ENCODE data around the gene CAV1. TPM values are rescaled to one million over a fixed set of nuclear protein-coding genes. Genes with fewer than 3 reads are reported as not detected.
A peak's percentile ranks its signal among the peaks of the same experiment; 100 is the strongest.

Gene CAV1
- total RNA-seq, 1 donor from 2014 or later: 157 TPM

DNA sequence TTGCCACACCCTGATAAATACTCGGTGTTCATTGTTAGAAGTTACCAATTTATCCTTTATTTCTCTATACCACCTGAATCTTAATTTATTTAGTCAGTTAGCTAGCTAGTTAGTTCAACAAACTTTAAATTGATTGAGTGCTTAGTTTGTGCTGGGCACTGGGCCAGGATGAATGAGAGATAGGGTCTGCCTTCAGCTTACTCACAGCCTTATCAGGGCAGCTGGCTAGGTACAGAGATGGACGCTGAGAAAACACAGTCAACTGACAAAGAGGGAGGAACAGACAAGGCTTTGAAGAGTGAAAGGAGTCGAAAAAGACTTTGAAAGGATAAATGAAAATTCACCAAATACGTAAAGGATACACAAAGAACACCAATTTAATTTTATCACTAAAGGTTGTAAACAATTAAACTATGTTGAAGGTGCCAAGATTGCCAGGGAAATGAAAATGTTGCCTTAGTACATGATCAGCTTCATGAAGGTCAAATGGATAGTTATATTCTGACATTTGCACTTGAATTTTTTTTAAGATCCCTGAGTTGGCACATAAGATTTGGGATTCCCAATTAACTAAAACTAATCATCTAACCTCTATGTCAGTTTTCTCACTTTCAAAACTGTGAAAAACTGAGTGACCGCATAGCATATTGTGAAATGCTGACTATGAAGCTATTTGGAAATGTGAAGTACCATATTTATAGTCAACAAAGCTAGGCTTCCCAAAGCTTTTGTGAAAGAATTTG lies 23.2 kb upstream of the CAV1 start:
- Histone ChIP-seq H3K36me3 (ENCODE audit: control insufficient read depth, insufficient read depth, low read length) (peaks cover 4% of the 10 kb centered on the region), H3K27me3 (ENCODE audit: control insufficient read depth, insufficient read depth, low read length) (no peaks in the 10 kb centered on the region), H3K4me3 (ENCODE audit: low read depth, low read length) (peak overlapping the region; percentile 93)
- TF ChIP-seq, protein P1, sequence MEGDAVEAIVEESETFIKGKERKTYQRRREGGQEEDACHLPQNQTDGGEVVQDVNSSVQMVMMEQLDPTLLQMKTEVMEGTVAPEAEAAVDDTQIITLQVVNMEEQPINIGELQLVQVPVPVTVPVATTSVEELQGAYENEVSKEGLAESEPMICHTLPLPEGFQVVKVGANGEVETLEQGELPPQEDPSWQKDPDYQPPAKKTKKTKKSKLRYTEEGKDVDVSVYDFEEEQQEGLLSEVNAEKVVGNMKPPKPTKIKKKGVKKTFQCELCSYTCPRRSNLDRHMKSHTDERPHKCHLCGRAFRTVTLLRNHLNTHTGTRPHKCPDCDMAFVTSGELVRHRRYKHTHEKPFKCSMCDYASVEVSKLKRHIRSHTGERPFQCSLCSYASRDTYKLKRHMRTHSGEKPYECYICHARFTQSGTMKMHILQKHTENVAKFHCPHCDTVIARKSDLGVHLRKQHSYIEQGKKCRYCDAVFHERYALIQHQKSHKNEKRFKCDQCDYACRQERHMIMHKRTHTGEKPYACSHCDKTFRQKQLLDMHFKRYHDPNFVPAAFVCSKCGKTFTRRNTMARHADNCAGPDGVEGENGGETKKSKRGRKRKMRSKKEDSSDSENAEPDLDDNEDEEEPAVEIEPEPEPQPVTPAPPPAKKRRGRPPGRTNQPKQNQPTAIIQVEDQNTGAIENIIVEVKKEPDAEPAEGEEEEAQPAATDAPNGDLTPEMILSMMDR (IDR thresholded peaks at IDR 0.05; ENCODE audit: insufficient read depth, low read length, severe bottlenecking): no peak
- peak; percentile 69 for DNase-seq (ENCODE audit: low read depth)
- FAIRE-seq: no peak

DNA sequence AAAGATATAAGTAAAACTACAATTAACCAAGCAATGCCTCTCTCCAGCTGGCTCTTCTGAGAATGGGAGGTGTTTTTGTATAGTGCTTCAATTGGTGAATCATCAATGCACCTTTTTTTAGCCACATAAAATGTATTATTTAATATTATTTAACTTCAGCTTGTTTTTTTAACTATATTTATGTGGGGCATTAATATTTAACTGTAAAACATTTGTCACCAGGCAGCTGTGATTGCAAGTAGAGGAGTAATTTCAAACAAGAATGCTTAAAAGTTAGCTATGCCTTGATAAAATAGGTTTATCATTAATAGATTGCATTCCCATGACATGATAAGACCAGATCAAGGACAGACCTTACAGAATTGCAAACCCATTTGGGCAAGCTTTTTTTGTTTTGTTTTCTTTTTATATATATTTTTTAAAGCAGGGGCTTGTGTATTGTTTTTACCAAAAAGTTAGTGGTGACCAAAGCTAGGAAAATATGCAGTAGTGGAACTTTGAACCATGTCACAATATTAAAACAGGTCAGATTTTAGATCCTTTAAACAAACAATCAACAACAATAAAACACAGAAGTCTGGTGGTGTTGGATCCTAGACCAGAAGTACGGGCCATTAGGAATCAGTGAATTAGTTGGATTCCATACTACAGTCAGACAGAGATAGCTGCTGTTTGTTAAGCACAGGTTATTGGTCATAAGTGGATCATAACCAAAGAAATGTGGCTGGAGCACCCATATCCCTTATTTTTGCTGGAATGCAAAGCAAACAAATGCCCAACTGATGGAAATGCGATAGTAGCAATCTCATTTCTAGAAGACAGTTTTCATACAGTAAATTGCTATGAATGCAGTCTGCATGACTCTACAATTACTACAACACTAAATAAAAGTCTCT lies 22.4 kb upstream of the CAV1 start:
- DNase-seq (ENCODE audit: low read depth): no peak
- H3K27me3 ChIP-seq (ENCODE audit: control insufficient read depth, insufficient read depth, low read length): no peaks in the 10 kb centered on the region
- TF ChIP-seq, protein P1 (IDR thresholded peaks at IDR 0.05; ENCODE audit: insufficient read depth, low read length, severe bottlenecking): no peak
- FAIRE-seq: no peak
- H3K36me3 ChIP-seq (ENCODE audit: control insufficient read depth, insufficient read depth, low read length): peaks cover 4% of the 10 kb centered on the region
- no peak overlapping the region for H3K4me3 ChIP-seq (ENCODE audit: low read depth, low read length)

DNA sequence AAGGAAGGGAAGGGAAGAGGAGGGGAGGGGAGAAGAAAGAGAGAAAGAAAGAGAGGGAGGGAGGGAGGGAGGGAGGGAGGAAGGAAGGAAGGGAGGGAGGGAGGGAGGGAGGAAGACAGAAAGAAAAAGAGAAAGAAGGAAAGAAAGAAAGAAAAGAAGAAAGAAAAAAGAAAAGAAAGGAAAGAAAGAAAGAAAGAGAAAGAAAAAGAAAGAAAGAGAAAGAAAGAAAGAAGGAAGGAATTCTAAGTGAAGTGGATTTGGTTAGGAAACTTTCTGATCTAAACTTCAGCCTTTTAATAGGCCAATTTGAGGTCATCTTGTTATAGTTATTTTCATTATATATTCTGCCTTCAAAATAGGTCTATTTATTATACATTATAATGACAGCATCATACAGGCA lies 21.0 kb upstream of the CAV1 start:
- TF ChIP-seq, protein P1 (IDR thresholded peaks at IDR 0.05; ENCODE audit: insufficient read depth, low read length, severe bottlenecking): no peak
- Histone ChIP-seq H3K27me3 (ENCODE audit: control insufficient read depth, insufficient read depth, low read length) (no peaks in the 10 kb centered on the region), H3K36me3 (ENCODE audit: control insufficient read depth, insufficient read depth, low read length) (peaks cover 4% of the 10 kb centered on the region), H3K4me3 (ENCODE audit: low read depth, low read length) (no peak overlapping the region)
- FAIRE-seq: no peak
- DNase-seq (ENCODE audit: low read depth): no peak

DNA sequence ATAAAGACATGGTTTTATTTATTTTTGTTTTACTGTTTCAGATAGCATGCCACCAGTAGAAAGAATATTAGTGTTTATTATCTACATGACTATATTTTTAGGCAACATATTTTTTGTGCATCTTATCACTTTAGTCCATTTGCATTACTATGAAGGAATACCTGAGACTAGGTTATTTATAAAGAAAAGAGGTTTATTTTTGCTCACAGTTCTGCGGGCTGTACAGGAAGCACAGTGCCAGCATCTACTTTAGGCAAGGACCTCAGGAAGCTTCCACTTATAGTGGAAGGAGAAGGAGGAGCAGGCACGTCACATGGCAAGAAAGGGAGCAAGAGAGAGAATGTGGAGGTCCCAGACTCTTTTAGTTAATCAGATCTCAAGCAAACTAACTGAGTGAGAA lies 19.6 kb upstream of the CAV1 start:
- Histone ChIP-seq H3K36me3 (ENCODE audit: control insufficient read depth, insufficient read depth, low read length) (peaks cover 4% of the 10 kb centered on the region), H3K27me3 (ENCODE audit: control insufficient read depth, insufficient read depth, low read length) (no peaks in the 10 kb centered on the region), H3K4me3 (ENCODE audit: low read depth, low read length) (no peak overlapping the region)
- FAIRE-seq: no peak
- no peak for DNase-seq (ENCODE audit: low read depth)
- TF ChIP-seq, protein P1 (IDR thresholded peaks at IDR 0.05; ENCODE audit: insufficient read depth, low read length, severe bottlenecking): no peak

DNA sequence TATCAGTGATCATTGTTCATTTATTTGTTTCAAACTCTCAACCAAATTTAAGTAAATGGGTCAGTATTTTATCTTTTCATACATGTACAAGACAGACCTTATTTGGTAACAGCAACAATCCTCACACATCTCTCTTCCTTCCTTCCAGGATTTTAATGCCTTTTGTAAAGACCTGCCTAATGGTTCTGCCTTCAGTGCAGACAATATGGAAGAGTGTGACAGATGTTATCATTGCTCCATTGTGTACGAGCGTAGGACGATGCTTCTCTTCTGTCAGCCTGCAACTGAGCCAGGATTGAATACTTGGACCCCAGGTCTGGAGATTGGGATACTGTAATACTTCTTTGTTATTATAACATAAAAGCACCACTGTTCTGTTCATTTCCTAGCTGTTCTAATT lies 19.0 kb upstream of the CAV1 start:
- FAIRE-seq (no peak), DNase-seq (ENCODE audit: low read depth) (no peak)
- TF ChIP-seq, protein P1 (IDR thresholded peaks at IDR 0.05; ENCODE audit: insufficient read depth, low read length, severe bottlenecking): no peak
- no peak overlapping the region for H3K4me3 ChIP-seq (ENCODE audit: low read depth, low read length)
- H3K36me3 ChIP-seq (ENCODE audit: control insufficient read depth, insufficient read depth, low read length): peaks cover 4% of the 10 kb centered on the region
- H3K27me3 ChIP-seq (ENCODE audit: control insufficient read depth, insufficient read depth, low read length): no peaks in the 10 kb centered on the region
